ENCODE results near the gene MAVS. TPM values are rescaled to one million over a fixed set of nuclear protein-coding genes. Genes with fewer than 3 reads are reported as not detected.

The MAVS gene
- total and polyA plus RNA-seq, 2 experiments from 2014 or later: 15.6 to 24.7 TPM

DNA sequence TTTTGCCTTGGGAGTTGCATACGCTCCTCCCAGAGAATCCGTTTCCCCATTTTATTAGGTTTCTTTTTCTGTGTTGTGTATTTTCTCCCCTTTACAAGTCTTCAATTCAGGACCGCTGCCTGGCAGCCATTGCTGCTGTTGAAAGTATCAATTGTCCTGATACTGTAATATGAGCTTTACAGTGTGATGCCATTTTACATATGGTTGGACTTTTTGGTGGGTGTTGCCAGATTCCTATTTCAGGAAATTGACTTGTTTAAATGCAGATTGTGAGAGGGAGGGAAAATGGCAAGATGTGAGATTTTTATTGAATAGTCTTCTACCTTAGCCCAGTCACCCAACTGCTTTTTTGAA lies 43.7 kb downstream of the MAVS start:
- Histone ChIP-seq H3K4me2 (peak overlapping the region; percentile 83), H3K9me3 (ENCODE audit: low read depth) (no peaks in the 10 kb centered on the region), H3K27ac (peak overlapping the region; percentile 91), H3K4me3 (peak overlapping the region; percentile 95), H3K27me3 (no peaks in the 10 kb centered on the region), H4K20me1 (ENCODE audit: insufficient read depth, poor library complexity, severe bottlenecking) (peaks cover 56% of the 10 kb centered on the region), H3K4me1 (ENCODE audit: insufficient read depth) (peaks cover 23% of the 10 kb centered on the region), H3K36me3 (replicated peaks; ENCODE audit: insufficient read depth, low read depth) (no peaks in the 10 kb centered on the region), H3K79me2 (peaks cover 81% of the 10 kb centered on the region), H2AFZ (no peak overlapping the region), H3K9me2 (replicated peaks; ENCODE audit: insufficient read depth) (no peaks in the 10 kb centered on the region)
- DNase-seq (ENCODE audit: low spot score): no peak
- TF ChIP-seq, protein P1, sequence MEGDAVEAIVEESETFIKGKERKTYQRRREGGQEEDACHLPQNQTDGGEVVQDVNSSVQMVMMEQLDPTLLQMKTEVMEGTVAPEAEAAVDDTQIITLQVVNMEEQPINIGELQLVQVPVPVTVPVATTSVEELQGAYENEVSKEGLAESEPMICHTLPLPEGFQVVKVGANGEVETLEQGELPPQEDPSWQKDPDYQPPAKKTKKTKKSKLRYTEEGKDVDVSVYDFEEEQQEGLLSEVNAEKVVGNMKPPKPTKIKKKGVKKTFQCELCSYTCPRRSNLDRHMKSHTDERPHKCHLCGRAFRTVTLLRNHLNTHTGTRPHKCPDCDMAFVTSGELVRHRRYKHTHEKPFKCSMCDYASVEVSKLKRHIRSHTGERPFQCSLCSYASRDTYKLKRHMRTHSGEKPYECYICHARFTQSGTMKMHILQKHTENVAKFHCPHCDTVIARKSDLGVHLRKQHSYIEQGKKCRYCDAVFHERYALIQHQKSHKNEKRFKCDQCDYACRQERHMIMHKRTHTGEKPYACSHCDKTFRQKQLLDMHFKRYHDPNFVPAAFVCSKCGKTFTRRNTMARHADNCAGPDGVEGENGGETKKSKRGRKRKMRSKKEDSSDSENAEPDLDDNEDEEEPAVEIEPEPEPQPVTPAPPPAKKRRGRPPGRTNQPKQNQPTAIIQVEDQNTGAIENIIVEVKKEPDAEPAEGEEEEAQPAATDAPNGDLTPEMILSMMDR (IDR thresholded peaks at IDR 0.05; ENCODE audit: poor library complexity): no peak
- WGBS (ENCODE audit: low lambda C conversion rate, missing lambda C conversion rate): 0% methylated on average over 3 of the region's 3 CpGs

DNA sequence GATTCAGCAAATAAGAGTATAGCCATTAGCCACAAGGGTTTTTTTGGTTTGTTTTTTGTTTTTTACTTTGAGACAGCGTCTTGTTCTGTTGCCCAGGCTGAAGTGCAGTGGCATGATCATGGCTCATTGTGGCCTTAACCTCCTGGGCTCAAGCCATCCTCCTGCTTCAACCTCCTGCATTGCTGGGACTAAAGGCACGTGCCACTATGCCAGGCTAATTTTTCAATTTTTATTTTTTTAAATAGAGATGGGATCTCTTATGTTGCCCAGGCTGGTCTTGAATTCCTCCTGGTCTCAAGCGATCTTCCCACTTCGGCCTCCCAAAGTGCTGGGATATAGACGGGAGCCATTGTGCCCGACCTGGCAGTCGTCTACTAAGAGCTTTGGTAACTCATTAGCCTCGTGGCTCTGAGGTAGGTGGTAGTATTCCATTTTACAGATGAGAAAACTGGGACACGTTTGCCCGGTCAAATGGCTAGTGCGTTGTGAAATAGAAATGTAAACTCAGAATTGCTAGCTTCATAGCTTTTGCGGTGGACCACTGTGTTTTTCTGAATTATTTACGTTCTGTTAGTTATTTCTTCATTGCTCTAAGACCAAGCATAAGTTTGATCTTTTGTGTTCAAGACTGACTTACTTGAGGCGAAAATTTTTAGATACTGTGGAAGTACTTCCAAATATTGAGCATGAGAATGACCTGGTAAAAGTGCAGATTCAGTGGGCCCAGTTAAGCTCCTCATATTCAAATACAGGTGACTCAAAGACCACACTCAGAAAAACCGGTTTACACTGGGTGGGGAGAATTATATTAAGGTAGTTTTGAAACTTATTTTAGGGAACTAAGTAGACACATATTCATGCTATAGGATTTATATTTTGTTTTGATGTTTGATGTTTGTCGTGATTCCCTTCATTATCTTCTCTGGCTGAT lies 44.6 kb downstream of the MAVS start:
- TF ChIP-seq EZH2phosphoT487 (IDR thresholded peaks at IDR 0.05; ENCODE audit: low read depth, severe bottlenecking, unreplicated experiment) (no peak), EZH2 (IDR thresholded peaks at IDR 0.05; ENCODE audit: borderline replicate concordance) (no peak)
- TF ChIP-seq, protein P1 (IDR thresholded peaks at IDR 0.05; ENCODE audit: poor library complexity): no peak
- Histone ChIP-seq H3K9me2 (replicated peaks; ENCODE audit: insufficient read depth) (no peaks in the 10 kb centered on the region), H3K4me1 (ENCODE audit: insufficient read depth) (peaks cover 23% of the 10 kb centered on the region), H3K4me2 (peak overlapping the region; percentile 83), H2AFZ (no peak overlapping the region), H3K36me3 (replicated peaks; ENCODE audit: insufficient read depth, low read depth) (no peaks in the 10 kb centered on the region), H3K79me2 (peaks cover 89% of the 10 kb centered on the region), H3K27ac (peak overlapping the region; percentile 91), H3K4me3 (peak overlapping the region; percentile 95), H4K20me1 (ENCODE audit: insufficient read depth, poor library complexity, severe bottlenecking) (peaks cover 65% of the 10 kb centered on the region), H3K27me3 (no peaks in the 10 kb centered on the region), H3K9me3 (ENCODE audit: low read depth) (no peaks in the 10 kb centered on the region)
- WGBS (ENCODE audit: low lambda C conversion rate, missing lambda C conversion rate): 54% methylated on average over 16 of the region's 16 CpGs
- DNase-seq (ENCODE audit: low spot score): no peak

DNA sequence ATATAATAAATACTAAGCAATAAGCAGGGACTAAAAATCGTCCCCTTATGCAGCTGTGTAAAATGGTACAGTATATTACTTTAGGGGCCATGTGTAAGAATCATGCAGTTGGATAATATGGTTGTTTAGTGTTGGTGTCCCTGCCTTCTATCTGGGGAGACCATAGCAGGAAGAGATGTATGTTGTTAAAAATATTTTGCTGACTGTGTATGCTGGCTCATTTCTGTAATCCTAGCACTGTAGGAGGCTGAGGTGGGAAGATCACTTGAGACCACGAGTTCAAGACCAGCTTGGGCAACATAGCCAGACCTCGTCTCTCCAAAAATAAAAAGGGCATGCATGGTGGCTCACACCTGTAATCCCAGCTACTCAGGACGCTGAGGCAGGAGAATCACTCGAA lies 48.2 kb downstream of the MAVS start:
- Histone ChIP-seq H4K20me1 (ENCODE audit: insufficient read depth, poor library complexity, severe bottlenecking) (peaks cover 100% of the 10 kb centered on the region), H2AFZ (no peak overlapping the region), H3K79me2 (peaks cover 100% of the 10 kb centered on the region), H3K9me2 (replicated peaks; ENCODE audit: insufficient read depth) (no peaks in the 10 kb centered on the region), H3K27me3 (no peaks in the 10 kb centered on the region), H3K9me3 (ENCODE audit: low read depth) (no peaks in the 10 kb centered on the region), H3K4me3 (no peak overlapping the region), H3K27ac (no peak overlapping the region), H3K4me1 (ENCODE audit: insufficient read depth) (peaks cover 17% of the 10 kb centered on the region), H3K36me3 (replicated peaks; ENCODE audit: insufficient read depth, low read depth) (no peaks in the 10 kb centered on the region), H3K4me2 (no peak overlapping the region)
- no peak for TF ChIP-seq EZH2phosphoT487 (IDR thresholded peaks at IDR 0.05; ENCODE audit: low read depth, severe bottlenecking, unreplicated experiment)
- TF ChIP-seq, protein P1 (IDR thresholded peaks at IDR 0.05; ENCODE audit: poor library complexity): no peak
- no peak for TF ChIP-seq EZH2 (IDR thresholded peaks at IDR 0.05; ENCODE audit: borderline replicate concordance)
- 92% methylated on average over 5 of the region's 5 CpGs for WGBS (ENCODE audit: low lambda C conversion rate, missing lambda C conversion rate)
- DNase-seq (ENCODE audit: low spot score): no peak

All from hepatocyte (in vitro differentiated cells).